H4 (cell line): ENCODE data around the gene TMEM200B. TPM values are rescaled to one million over a fixed set of nuclear protein-coding genes. Genes with fewer than 3 reads are reported as not detected.
"Not testable (repeated sequence)": the region's sequence is repeated elsewhere in the genome, so short reads cannot be mapped to it uniquely, and the experiment has no call there.

ENCODE experiments used
- DNase-seq: peaks from one replicate; pipeline ENCODE4 v3.0.0-alpha.2; 2015; ENCODE audit warnings: low spot score
- total RNA-seq: library from RNA; depleted of rRNA; stranded (reverse); fragments of >200 nt; shearing (Covaris generic); gene quantifications from 2 replicates; pipeline ENCODE4 v1.2.3, GENCODE V29; 2014; rRNA removed

TMEM200B gene
- total RNA-seq, 1 experiment from 2014 or later: 0.17 TPM

GRCh38 chr1:29112705-29113412 lies 10.8 kb downstream of the TMEM200B start:
- DNase-seq: no peak

- DNase-seq: not testable (repeated sequence)
Observed at GRCh38 chr1:29108041-29108440, 15.7 kb downstream of the TMEM200B start.

- no peak for DNase-seq
Observed at GRCh38 chr1:29105822-29106221, 17.9 kb downstream of the TMEM200B start.

GRCh38 chr1:29100487-29100886 lies 23.2 kb downstream of the TMEM200B start:
- DNase-seq: no peak

GRCh38 chr1:29099286-29099685 lies 24.4 kb downstream of the TMEM200B start:
- no peak for DNase-seq

- DNase-seq: no peak
Observed at GRCh38 chr1:29096231-29096886, 27.3 kb downstream of the TMEM200B start.

GRCh38 chr1:29094954-29095353 lies 28.7 kb downstream of the TMEM200B start:
- no peak for DNase-seq

GRCh38 chr1:29094433-29094832 lies 29.3 kb downstream of the TMEM200B start:
- DNase-seq: no peak

GRCh38 chr1:29092704-29093103 lies 31.0 kb downstream of the TMEM200B start:
- DNase-seq: not testable (repeated sequence)

- no peak for DNase-seq
Observed at GRCh38 chr1:29090937-29091618, 32.6 kb downstream of the TMEM200B start.

- no peak for DNase-seq
Observed at GRCh38 chr1:29084196-29084521, 39.5 kb downstream of the TMEM200B start.

GRCh38 chr1:29083317-29084195 lies 40.1 kb downstream of the TMEM200B start:
- no peak for DNase-seq

GRCh38 chr1:29082519-29082918 lies 41.2 kb downstream of the TMEM200B start:
- DNase-seq: no peak

GRCh38 chr1:29081201-29081600 lies 42.5 kb downstream of the TMEM200B start:
- DNase-seq: no peak

GRCh38 chr1:29079916-29080629 lies 43.6 kb downstream of the TMEM200B start:
- DNase-seq: not testable (repeated sequence)

- no peak for DNase-seq
Observed at GRCh38 chr1:29077155-29077554, 46.5 kb downstream of the TMEM200B start.

Other genes with a start within 250 kb of the TMEM200B start
- gene EPB41, start 209.3 kb downstream of the TMEM200B start, total RNA-seq: 26.2 and 26.9 TPM in 2 replicates
- 28.9 and 29.3 TPM in 2 replicates for gene SRSF4, start 58.0 kb upstream of the TMEM200B start, total RNA-seq
- gene MECR, start 107.0 kb upstream of the TMEM200B start, total RNA-seq: 29.0 and 32.3 TPM in 2 replicates
- 16.2 and 18.3 TPM in 2 replicates for gene PTPRU, start 112.6 kb upstream of the TMEM200B start, total RNA-seq